IMR-90 (cell line): Measurements from ENCODE around the gene SP140. TPM values are rescaled to one million over a fixed set of nuclear protein-coding genes. Genes with fewer than 3 reads are reported as not detected.

ENCODE experiments used
- ATAC-seq: fragments of 200-7000 bp; cut with Tn5 transposase; 2 replicates; pipeline ENCODE4 v1.9.1; 2020; ENCODE audit warnings: low read depth, mild to moderate bottlenecking, moderate library complexity
- Bru-seq: library from RNA; stranded (reverse); fragments of 400-500 nt; gene quantifications from one replicate; lab custom pipeline; 2021; lab: Mats Ljungman, UMichigan
- BruChase-seq, 2 experiments: library from RNA; stranded (reverse); fragments of 400-500 nt; gene quantifications; one replicate each; lab custom pipeline; 2021; lab: Mats Ljungman, UMichigan
- BruUV-seq: library from RNA; stranded (reverse); fragments of 400-500 nt; replicated peaks from 2 replicates; lab custom pipeline; 2021; lab: Mats Ljungman, UMichigan
- CTCF ChIA-PET: fragments of 300-600 bp; formaldehyde crosslinking; extraction: SDS; loops from one replicate; lab custom pipeline; 2021; ENCODE audit warnings: antibody characterized with exemption; lab: Yijun Ruan, JAX
- POLR2A ChIA-PET: fragments of 300-600 bp; sonication (Branson Sonifier 250); formaldehyde crosslinking; loops from one replicate; lab custom pipeline; 2022; ENCODE audit warnings: antibody characterized with exemption; ENCODE audit not compliant: unreplicated experiment; lab: Charles Lee
- DNase-seq: peaks from one replicate; pipeline ENCODE4 v3.0.0; 2013
- H2AFZ ChIP-seq: replicated peaks from 2 replicates; pipeline ENCODE3; 2013; ENCODE audit warnings: low read length, mild to moderate bottlenecking; ENCODE audit not compliant: poor library complexity
- H2AK5ac ChIP-seq: 2 replicates; pipeline ENCODE4 v1.6.1; 2013; ENCODE audit warnings: low read depth, low read length, inconsistent platforms
- H2AK9ac ChIP-seq: replicated peaks from 2 replicates; pipeline ENCODE3; 2013; ENCODE audit warnings: mild to moderate bottlenecking, low read depth, low read length, moderate library complexity; ENCODE audit not compliant: poor library complexity
- H2BK120ac ChIP-seq: 2 replicates; pipeline ENCODE4 v1.6.1; 2013; ENCODE audit warnings: low read depth, low read length, inconsistent platforms
- H2BK15ac ChIP-seq: 3 replicates; pipeline ENCODE4 v1.6.1; 2013; ENCODE audit warnings: low read depth, low read length, inconsistent platforms
- H2BK20ac ChIP-seq: 2 replicates; pipeline ENCODE4 v1.6.1; 2013; ENCODE audit warnings: low read depth, mild to moderate bottlenecking, inconsistent platforms, low read length, moderate library complexity
- H2BK5ac ChIP-seq: 2 replicates; pipeline ENCODE4 v1.6.1; 2013; ENCODE audit warnings: mild to moderate bottlenecking, low read depth, low read length, inconsistent platforms; ENCODE audit not compliant: poor library complexity, severe bottlenecking
- H3K14ac ChIP-seq: replicated peaks from 2 replicates; pipeline ENCODE4 v1.6.1; 2013; ENCODE audit warnings: low read depth, low read length, inconsistent platforms
- H3K18ac ChIP-seq: 2 replicates; pipeline ENCODE4 v1.6.1; 2013; ENCODE audit warnings: low read depth, low read length, control low read depth
- H3K23ac ChIP-seq: 2 replicates; pipeline ENCODE4 v1.6.1; 2013; ENCODE audit warnings: low read depth, low read length, inconsistent platforms
- H3K27ac ChIP-seq: 2 replicates; pipeline ENCODE4 v1.5.1; 2013; ENCODE audit warnings: mild to moderate bottlenecking, control low read depth, low read length; ENCODE audit not compliant: insufficient read depth
- H3K27me3 ChIP-seq: 2 replicates; pipeline ENCODE4 v1.6.1; 2013; ENCODE audit warnings: low read length; ENCODE audit not compliant: control insufficient read depth, insufficient read depth
- H3K36me3 ChIP-seq: 2 replicates; pipeline ENCODE4 v1.6.1; 2013; ENCODE audit warnings: low read length, mixed read lengths; ENCODE audit not compliant: control insufficient read depth, insufficient read depth
- H3K4ac ChIP-seq: 2 replicates; pipeline ENCODE4 v1.6.1; 2013; ENCODE audit warnings: low read depth, low read length, inconsistent platforms
- H3K4me1 ChIP-seq: 2 replicates; pipeline ENCODE4 v1.6.1; 2013; ENCODE audit warnings: low read length, mixed read lengths; ENCODE audit not compliant: control insufficient read depth, insufficient read depth
- H3K4me2 ChIP-seq: 2 replicates; pipeline ENCODE4 v1.6.1; 2013; ENCODE audit warnings: low read depth, mild to moderate bottlenecking, control low read depth, low read length, moderate library complexity
- H3K4me3 ChIP-seq: 2 replicates; pipeline ENCODE4 v1.5.1; 2013; ENCODE audit warnings: low read depth, mild to moderate bottlenecking, control low read depth, low read length, moderate library complexity; ENCODE audit not compliant: insufficient read depth
- H3K56ac ChIP-seq: 2 replicates; pipeline ENCODE4 v1.6.1; 2013; ENCODE audit warnings: low read length, inconsistent platforms; ENCODE audit not compliant: insufficient read depth; ENCODE audit errors: extremely low read depth
- H3K79me1 ChIP-seq, 2 experiments: 2 replicates each; pipeline ENCODE4 v1.6.1; 2013; ENCODE audit warnings: low read length in 2 of 2, inconsistent platforms in 1 of 2, low read depth in 1 of 2
- H3K9ac ChIP-seq: 2 replicates; pipeline ENCODE4 v1.6.1; 2013; ENCODE audit warnings: low read depth, low read length, control low read depth
- H3K9me1 ChIP-seq: 2 replicates; pipeline ENCODE4 v1.6.1; 2013; ENCODE audit warnings: low read length, inconsistent platforms; ENCODE audit not compliant: insufficient read depth
- H3K9me3 ChIP-seq: 2 replicates; pipeline ENCODE4 v1.6.1; 2013; ENCODE audit warnings: low read length; ENCODE audit not compliant: control insufficient read depth, insufficient read depth
- H4K20me1 ChIP-seq: 2 replicates; pipeline ENCODE4 v1.6.1; 2013; ENCODE audit warnings: low read length, inconsistent platforms; ENCODE audit not compliant: insufficient read depth
- H4K5ac ChIP-seq: 2 replicates; pipeline ENCODE4 v1.6.1; 2013; ENCODE audit warnings: mild to moderate bottlenecking, low read depth, low read length, control low read depth
- H4K8ac ChIP-seq, 2 experiments: 2 replicates each; pipeline ENCODE4 v1.6.1; 2013; ENCODE audit warnings: low read depth in 2 of 2, low read length in 2 of 2, control low read depth in 1 of 2, inconsistent platforms in 1 of 2
- H4K91ac ChIP-seq: 2 replicates; pipeline ENCODE4 v1.6.1; 2013; ENCODE audit warnings: low read depth, low read length, inconsistent platforms; ENCODE audit not compliant: insufficient read depth
- BHLHE40 ChIP-seq: fragments of 150-350 bp; IDR thresholded peaks from 2 replicates; pipeline ENCODE4 v1.6.1; 2016; ENCODE audit warnings: mild to moderate bottlenecking, low read depth, low read length
- CHD1 ChIP-seq: IDR thresholded peaks from 2 replicates; pipeline ENCODE4 v1.6.1; 2012; ENCODE audit warnings: low read depth, low read length, improper control_type of control experiment
- CTCF ChIP-seq: conservative IDR thresholded peaks from 2 replicates; pipeline ENCODE4 v1.5.1; 2012; ENCODE audit warnings: mild to moderate bottlenecking, low read depth, low read length, improper control_type of control experiment
- FOS ChIP-seq: fragments of 150-350 bp; IDR thresholded peaks from 2 replicates; pipeline ENCODE4 v1.6.1; 2016; ENCODE audit warnings: low read depth, low read length
- MAFK ChIP-seq: IDR thresholded peaks from 2 replicates; pipeline ENCODE4 v1.6.1; 2012; ENCODE audit warnings: low read depth, low read length, improper control_type of control experiment
- MAZ ChIP-seq: IDR thresholded peaks from 2 replicates; pipeline ENCODE4 v1.6.1; 2012; ENCODE audit warnings: low read depth, mild to moderate bottlenecking, low read length, improper control_type of control experiment, moderate library complexity, borderline replicate concordance
- MXI1 ChIP-seq: IDR thresholded peaks from 2 replicates; pipeline ENCODE4 v1.6.1; 2012; ENCODE audit warnings: low read depth, mild to moderate bottlenecking, low read length, moderate library complexity, borderline replicate concordance
- NFE2L2 ChIP-seq: fragments of 150-350 bp; IDR thresholded peaks from 2 replicates; pipeline ENCODE4 v1.6.1; 2016; ENCODE audit warnings: low read depth, mild to moderate bottlenecking, low read length
- POLR2A ChIP-seq: IDR thresholded peaks from 2 replicates; pipeline ENCODE4 v1.6.1; 2012; ENCODE audit warnings: mild to moderate bottlenecking, low read depth, low read length
- RAD21 ChIP-seq: IDR thresholded peaks from 2 replicates; pipeline ENCODE4 v1.6.1; 2012; ENCODE audit warnings: low read length, improper control_type of control experiment
- RCOR1 ChIP-seq: IDR thresholded peaks from 2 replicates; pipeline ENCODE4 v1.6.1; 2012; ENCODE audit warnings: mild to moderate bottlenecking, low read length, improper control_type of control experiment; ENCODE audit not compliant: insufficient replicate concordance
- RFX5 ChIP-seq: IDR thresholded peaks from 2 replicates; pipeline ENCODE4 v1.8.0; 2012; ENCODE audit warnings: low read depth, mild to moderate bottlenecking, low read length, moderate library complexity
- USF2 ChIP-seq: fragments of 150-350 bp; IDR thresholded peaks from 2 replicates; pipeline ENCODE4 v1.6.1; 2017; ENCODE audit warnings: mild to moderate bottlenecking, antibody characterized with exemption, low read length, low read depth
- WGBS, 2 experiments: methylation state at CpG; one replicate each; pipeline versions ENCODE4 v1.1.5 to v1.1.7; 2013; ENCODE audit warnings: missing lambda C conversion rate in 2 of 2; ENCODE audit not compliant: insufficient read length in 1 of 2; ENCODE audit errors: extremely low coverage in 2 of 2; 5-methylcytosine and 5-hydroxymethylcytosine counted together
- dilution Hi-C: fragments of 300-500 bp; cut with HindIII; formaldehyde crosslinking; loops from one replicate; pipeline ENCODE4 v1.14.3; 2018; ENCODE audit warnings: low sequenced_read_pairs; ENCODE audit not compliant: unreplicated experiment
- in situ Hi-C: fragments of 300-500 bp; cut with MboI; formaldehyde crosslinking; loops from 3 replicates; pipeline ENCODE4 v1.14.3; 2019; ENCODE audit warnings: low sequenced_read_pairs, inconsistent platforms, mixed read lengths
- intact Hi-C: fragments of 100-400 bp; cut with micrococcal nuclease; formaldehyde crosslinking; loops from 2 replicates; pipeline ENCODE4 v1.10.0; 2022
- long read RNA-seq: library from polyadenylated mRNA; unstranded; transcript quantifications from one replicate; pipeline ENCODE4 v2.0.0, GENCODE V29; 2021; ENCODE audit not compliant: unreplicated experiment
- polyA plus RNA-seq, 3 experiments: library from polyadenylated mRNA; depleted of rRNA; stranded (reverse); fragments of >200 nt; gene quantifications; 2 replicates each; pipeline ENCODE4 v1.2.3, GENCODE V29; 2012; ENCODE audit warnings: low replicate concordance in 1 of 3
- total RNA-seq: library from RNA; depleted of rRNA; stranded (reverse); fragments of >200 nt; gene quantifications from 2 replicates; pipeline ENCODE4 v1.2.3, GENCODE V29; 2012; rRNA removed

Gene SP140
- total RNA-seq (1.1 and 1.4 TPM in 2 replicates), polyA plus RNA-seq (2012; rRNA removed) (1.1 and 1.4 TPM in 2 replicates), Bru-seq, nascent RNA (percentile 16 among the genes with signal in this experiment), BruChase-seq, experiment 1, labeled RNA remaining after a 6-hour chase (percentile 25 among the genes with signal in this experiment), BruChase-seq, experiment 2, labeled RNA remaining after a 2-hour chase (percentile 19 among the genes with signal in this experiment)
- polyA plus RNA-seq (2012; cell fraction: cytosol; rRNA removed) = 0.33 and 0.64 TPM in 2 replicates
- polyA plus RNA-seq (2012; cell fraction: nucleus; rRNA removed; ENCODE audit: low replicate concordance) = 0.36 and 1.2 TPM in 2 replicates
- long read RNA-seq = 0 reads

GRCh38 chr2:230225486-230225885 is at the start of gene SP140:
SP140 (plus strand) TSS chr2:230225736; CDS start chr2:230225845, 109 bp downstream.
- Histone ChIP-seq H3K4ac (no peak within 1 kb of the TSS), H3K56ac (no peak within 1 kb of the TSS), H3K14ac (no peak within 1 kb of the TSS), H3K4me2 (no peak within 1 kb of the TSS), H3K9me1 (no peaks in the 10 kb centered on the region), H3K9me3 (peaks cover 3% of the 10 kb centered on the region), H2BK15ac (no peak within 1 kb of the TSS), H4K20me1 (no peaks in the 10 kb centered on the region), H2AFZ (no peak within 1 kb of the TSS), H3K4me3 (no peak within 1 kb of the TSS), H3K9ac (no peak within 1 kb of the TSS), H3K18ac (no peak within 1 kb of the TSS), H2BK20ac (no peak within 1 kb of the TSS), H4K8ac (no peak within 1 kb of the TSS), H3K36me3 (no peaks in the 10 kb centered on the region), H3K79me1 (no peaks in the 10 kb centered on the region), H4K91ac (no peak within 1 kb of the TSS), H2BK5ac (no peak within 1 kb of the TSS), H2BK120ac (no peak within 1 kb of the TSS), H2AK9ac (no peak within 1 kb of the TSS), H3K27me3 (no peaks in the 10 kb centered on the region), H3K23ac (no peak within 1 kb of the TSS), H3K27ac (no peak within 1 kb of the TSS), H2AK5ac (no peak within 1 kb of the TSS), H4K5ac (no peak within 1 kb of the TSS), H3K4me1 (no peaks in the 10 kb centered on the region; the same call in 1 of the 2 replicates)
- ATAC-seq (no peak), DNase-seq (no peak)
- ChIA-PET POLR2A (no interaction called here), CTCF (no interaction called here)
- 80% methylated on average over 4 of the region's 8 CpGs; no CpG with 5 or more reads in 1 of the 2 experiments for WGBS, 2 experiments
- in situ Hi-C loops (no loop called here), dilution Hi-C loops (no loop called here), intact Hi-C loops (no loop called here)
- no peak for TF ChIP-seq MAFK
- TF ChIP-seq RCOR1 = no peak
- TF ChIP-seq POLR2A = no peak
- TF ChIP-seq USF2 = no peak
- no peak for TF ChIP-seq RAD21
- TF ChIP-seq CTCF = no peak
- no peak for TF ChIP-seq CHD1
- no peak for TF ChIP-seq NFE2L2
- TF ChIP-seq RFX5 = no peak
- no peak for TF ChIP-seq BHLHE40
- TF ChIP-seq MAZ = no peak
- no peak for TF ChIP-seq MXI1
- TF ChIP-seq FOS = no peak
- no TSS peak for BruUV-seq
